ENCODE data around the gene GTF3C1.
"Not testable (repeated sequence)": the region's sequence is repeated elsewhere in the genome, so short reads cannot be mapped to it uniquely, and the experiment has no call there.

GTF3C1 gene

GRCh38 chr16:27549746-27550581 is at the start of gene GTF3C1, which contains the start of gene KATNIP:
TSS of gene GTF3C1 (minus strand) at chr16:27549913. CDS start at chr16:27549890, 23 bp downstream.
TSS of gene KATNIP (plus strand) at chr16:27550144. CDS start at chr16:27550171, 27 bp downstream.
- DNase-seq (ENCODE audit: low read depth), result peak; percentile 99

DNA sequence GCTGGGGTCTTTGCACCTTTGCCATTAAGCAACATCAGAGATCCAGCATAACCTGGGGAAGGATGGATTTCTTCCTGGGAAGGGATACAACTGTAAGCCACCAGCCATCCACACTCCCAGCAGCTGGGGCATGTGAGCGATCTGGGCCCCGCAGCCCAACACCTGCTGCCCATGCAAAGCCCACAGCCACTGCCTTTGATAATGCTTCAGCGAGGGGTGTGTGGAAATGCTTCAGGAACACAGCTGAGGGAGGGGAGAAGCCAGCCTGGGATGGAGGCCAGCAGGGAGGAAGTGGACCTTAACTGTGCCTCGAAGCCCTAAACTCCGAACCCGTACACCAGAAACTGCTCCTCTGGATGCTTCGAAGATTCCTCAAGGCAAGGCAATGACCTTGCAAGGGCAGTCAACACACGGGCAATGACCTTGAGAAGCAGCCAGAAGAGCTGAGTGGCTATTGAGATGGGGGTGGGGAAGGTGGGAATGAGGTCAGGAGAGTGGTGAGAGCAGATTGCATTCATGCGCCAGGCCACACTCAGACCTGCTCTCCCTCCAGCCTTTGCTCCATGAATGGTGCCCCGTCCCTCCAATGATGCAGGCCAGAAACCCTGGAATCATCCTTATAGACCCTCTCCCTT is 49.3 kb upstream of the GTF3C1 start:
- no peak for DNase-seq (ENCODE audit: low read depth)

- no peak for DNase-seq (ENCODE audit: low read depth)
These were observed 48.5 kb upstream of the GTF3C1 start for GRCh38 chr16:27598220-27598619.

DNA sequence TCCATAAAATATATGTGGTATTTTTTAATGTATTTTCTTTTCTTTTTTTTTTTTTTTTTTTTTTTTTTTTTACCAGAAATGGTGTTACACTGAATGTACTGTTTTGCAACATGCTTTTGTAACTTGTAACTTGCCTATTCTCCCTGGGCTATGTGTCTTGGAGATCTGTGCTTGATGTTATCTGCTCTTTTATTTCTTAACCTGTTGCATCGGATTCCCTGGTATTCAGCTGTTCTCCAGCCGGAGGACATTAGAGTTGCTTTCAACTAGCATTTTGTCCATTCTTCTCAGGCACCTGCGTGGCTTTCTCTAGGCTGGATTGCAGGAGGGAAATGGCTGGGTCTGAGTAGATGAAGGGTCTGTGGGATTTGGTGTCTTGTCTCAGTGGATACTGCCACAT is 47.6 kb upstream of the GTF3C1 start:
- DNase-seq (ENCODE audit: low read depth), result no peak

DNA sequence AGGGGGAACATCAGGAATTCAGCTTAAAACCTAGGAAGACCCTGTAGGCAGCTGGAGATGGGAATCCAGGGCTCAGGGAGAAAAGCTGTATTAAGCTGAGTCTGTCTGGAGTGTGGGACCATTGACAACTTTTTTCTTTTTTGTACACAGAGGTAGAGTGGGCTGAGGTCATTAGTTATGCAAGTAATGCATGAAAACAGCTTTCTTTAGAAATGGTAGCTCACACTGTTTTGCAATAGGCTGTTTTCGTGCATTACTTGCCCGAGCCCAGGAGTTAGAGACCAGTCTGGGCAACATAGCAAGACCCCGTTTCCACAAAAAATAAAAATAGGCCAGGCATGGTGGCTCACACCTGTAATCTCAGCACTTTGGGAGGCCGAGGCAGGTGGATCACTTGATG is 46.7 kb upstream of the GTF3C1 start:
- DNase-seq (ENCODE audit: low read depth), result no peak

DNA sequence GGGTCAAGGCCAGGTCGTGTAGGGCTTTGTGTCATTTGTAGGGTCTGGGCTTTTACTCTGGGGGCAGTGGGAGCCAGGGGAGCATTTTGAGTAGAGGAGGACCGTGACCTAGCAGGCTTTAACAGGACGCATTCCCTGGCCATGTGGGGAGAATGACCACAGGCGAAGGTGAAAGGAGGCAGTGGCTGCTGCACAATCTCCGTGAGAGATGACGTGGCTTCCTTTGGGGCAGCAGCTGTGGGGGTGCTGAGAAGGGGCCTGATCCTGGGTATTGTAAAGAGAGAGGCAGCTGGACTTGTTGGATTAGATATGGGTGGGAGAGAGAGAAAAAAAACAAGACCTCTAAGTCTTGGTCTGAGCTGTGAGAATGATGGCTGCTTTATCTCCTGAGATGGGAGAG is 46.3 kb upstream of the GTF3C1 start:
- no peak for DNase-seq (ENCODE audit: low read depth)

DNA sequence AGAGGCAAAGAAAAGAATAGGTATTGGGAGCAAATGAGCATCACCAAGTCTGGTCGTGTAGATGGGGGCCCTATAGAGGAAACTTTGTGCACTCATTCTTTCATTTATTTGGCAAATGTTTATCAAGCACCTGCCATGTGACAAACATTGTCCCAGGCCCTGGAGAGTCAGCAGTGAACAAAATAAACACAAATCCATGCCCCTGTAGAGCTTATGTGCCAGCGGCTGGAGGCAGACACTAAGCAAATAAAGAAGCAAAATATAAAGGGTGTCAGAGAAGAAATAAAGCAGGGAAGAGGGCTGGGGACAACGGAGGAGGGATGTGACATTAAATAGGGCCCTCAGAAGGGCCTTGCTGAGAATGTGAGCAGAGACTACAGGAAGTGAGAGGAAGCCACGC is 45.8 kb upstream of the GTF3C1 start:
- no peak for DNase-seq (ENCODE audit: low read depth)

DNA sequence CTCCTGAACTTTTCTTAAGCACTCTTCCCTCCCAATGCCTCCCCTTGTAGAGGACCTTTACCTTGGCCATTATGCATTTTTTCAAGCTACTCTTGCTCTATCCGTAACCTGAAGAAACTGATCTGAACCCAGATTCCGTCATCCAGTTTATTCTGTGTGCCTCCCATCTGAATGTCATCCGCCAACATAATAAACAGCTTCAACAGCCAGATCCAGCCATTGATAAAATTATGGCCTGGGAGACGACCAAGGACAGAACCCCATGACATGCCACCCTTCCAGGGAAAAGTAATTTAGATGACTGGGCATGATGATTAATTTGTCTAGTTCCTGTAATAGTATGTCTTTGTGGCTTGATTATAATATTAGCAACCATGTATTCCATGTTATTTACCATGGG is 42.1 kb upstream of the GTF3C1 start:
- no peak for DNase-seq (ENCODE audit: low read depth)

- no peak for DNase-seq (ENCODE audit: low read depth)
These were observed 38.3 kb upstream of the GTF3C1 start for GRCh38 chr16:27588057-27588456.

DNA sequence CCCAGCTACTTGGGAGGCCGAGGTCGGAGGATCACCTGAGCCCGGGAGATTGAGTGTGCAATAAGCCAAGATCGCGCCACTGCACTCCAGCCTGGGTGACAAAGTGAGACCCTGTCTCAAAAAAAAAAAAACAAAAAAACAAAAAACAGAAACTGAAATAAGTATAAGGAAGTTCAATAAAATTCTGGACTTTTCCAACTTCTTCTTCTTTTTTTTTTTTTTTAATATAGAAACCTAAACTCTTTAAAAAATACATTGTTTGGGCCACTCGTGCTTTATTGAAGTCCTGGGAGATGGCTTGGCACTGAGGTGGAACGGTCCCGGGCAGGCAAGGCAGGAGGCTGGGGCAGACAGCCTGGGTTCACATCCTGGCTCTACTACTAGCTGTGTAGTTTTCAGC is 37.0 kb upstream of the GTF3C1 start:
- no peak for DNase-seq (ENCODE audit: low read depth)

GRCh38 chr16:27585200-27585599 is 35.5 kb upstream of the GTF3C1 start:
- DNase-seq (ENCODE audit: low read depth), result no peak

DNA sequence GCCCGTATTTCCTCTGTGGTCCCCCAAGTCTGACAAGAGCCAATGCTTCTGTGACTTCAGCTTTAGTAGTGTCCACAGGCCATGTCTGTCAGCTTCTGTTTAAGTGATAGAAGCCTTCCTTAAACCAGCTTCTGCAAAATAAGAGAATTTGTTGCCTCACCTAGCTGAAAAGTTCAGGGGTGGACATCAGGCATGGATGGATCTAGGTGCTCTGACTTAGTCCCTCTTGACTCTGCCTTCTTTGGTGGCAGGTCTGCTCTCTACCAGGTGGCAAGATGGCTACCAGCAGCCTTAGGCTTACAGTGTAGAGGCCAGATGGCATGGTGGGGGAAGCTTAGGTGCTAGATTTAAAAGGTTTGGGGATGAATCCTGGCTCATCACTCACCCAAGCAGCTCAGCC is 33.9 kb upstream of the GTF3C1 start:
- DNase-seq (ENCODE audit: low read depth), result no peak

DNA sequence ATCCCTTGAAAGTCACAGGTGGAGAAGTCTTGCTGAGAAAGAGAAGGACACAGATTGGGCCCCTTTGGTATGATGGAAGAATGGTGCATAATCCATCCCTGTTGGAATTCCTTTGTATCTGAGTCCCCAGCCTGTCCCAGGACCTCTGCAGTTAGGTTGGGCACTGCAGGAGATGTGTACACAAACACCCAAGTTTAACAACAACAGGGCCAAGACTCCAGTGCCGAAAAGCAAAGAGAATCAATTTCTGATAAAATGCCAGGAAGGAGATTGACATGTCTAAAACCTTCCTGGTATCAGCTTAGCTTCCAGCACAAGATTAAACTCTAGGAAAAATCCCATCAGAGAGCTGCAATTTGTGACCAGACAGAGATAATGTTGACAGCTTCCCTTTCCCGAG is 33.2 kb upstream of the GTF3C1 start:
- DNase-seq (ENCODE audit: low read depth), result no peak

DNA sequence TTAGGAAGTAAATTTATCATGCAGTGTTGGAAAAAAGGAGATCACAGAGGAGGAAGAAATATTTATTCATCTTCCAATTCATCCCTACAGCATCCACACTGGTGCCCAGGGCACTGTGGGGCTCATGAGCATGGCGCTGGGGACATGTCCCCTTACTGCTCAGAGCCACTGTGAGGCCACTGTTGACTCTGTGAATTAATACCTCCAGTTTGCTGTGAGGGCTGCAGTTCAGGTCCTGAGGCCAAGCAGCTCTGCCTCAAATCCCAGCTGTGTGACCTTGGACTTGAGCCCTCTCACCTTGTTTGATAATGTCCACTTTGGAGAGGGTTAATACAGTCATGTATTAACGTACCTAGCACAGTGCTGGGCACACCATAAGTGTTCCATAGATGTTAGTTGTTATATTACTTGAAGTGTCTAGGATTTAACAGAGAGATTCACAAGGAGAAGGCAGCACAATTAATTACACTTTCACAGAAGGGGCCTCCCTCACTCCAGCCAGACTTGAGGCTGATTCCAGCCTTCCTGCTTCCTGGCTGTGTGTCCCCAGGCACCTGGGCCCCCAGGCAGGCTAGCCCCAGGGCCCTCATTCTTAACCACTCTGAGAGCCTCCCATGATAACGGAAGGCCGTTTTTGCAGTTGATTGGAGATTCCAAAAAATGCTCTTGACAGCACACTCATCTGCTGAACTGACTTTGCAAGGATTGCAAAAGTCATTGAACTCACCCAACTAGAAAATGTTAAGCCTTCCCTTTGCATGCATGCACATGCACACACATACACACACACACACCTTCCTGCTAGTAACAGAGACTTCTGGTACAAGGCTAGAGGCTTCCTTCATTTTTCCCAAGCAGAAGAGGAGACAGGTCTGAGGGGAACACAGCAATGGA is 29.6 kb upstream of the GTF3C1 start:
- DNase-seq (ENCODE audit: low read depth), result peak; percentile 12

DNA sequence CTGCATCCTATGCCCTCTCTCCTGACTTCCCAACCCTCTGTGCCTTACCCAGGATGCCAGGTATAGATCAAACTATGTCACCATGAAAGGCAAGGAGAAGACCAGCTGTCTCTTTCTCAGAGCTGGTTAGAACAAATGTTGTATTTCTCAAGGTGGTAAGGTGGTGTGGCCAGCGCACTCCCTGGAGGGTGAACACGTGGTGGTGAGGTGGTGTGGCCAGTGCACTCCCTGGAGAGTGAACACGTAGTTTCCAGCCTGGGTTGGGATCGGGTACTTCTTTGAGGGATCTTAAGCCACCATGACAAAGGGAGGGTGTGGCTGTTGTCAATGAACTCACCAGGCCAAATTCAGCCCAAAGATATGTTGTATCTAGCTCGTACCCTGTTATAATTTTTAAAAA is 27.0 kb upstream of the GTF3C1 start:
- DNase-seq (ENCODE audit: low read depth), result no peak

- no peak for DNase-seq (ENCODE audit: low read depth)
These were observed 23.0 kb upstream of the GTF3C1 start for GRCh38 chr16:27572711-27573110.

GRCh38 chr16:27571433-27572326 is 22.0 kb upstream of the GTF3C1 start:
- no peak for DNase-seq (ENCODE audit: low read depth)

GRCh38 chr16:27570986-27571385 is 21.3 kb upstream of the GTF3C1 start:
- not testable (repeated sequence) for DNase-seq (ENCODE audit: low read depth)

DNA sequence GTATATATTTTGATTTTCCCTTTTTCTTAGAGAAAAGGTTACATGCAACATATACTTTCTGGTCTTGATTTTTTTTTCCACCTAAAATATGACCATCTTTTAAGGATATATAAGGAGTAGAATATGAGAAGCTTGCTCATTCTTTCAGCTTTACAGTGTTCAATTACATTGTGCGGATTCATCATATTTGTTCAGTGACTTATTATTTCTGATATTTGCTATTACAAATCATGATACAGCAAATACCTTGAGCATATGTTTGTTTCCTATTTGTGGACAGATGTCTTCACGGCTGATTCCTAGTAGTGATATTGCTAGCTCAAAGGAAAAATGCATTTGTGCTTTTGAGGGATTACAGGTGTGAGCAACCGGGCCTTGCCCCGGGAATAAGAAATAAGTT is 18.4 kb upstream of the GTF3C1 start:
- no peak for DNase-seq (ENCODE audit: low read depth)

DNA sequence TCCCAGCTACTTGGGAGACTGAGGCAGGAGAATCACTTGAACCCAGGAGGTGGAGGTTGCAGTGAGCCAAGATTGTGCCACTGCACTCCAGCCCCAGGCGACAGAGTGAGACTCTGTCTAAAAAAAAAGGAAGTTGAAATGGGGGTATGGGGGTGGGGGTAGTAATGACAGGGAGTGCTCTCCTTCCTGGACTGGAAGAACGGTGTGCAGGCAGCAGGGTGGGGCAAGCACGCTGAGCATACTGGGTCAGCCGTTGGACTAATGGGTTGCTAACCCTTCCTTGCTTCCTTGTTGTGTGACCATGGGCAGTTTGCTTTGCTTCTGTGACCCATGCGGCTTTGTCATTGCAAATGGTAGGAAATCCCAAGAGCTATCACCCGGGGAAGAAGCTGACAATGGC is 16.7 kb upstream of the GTF3C1 start:
- DNase-seq (ENCODE audit: low read depth), result no peak

DNA sequence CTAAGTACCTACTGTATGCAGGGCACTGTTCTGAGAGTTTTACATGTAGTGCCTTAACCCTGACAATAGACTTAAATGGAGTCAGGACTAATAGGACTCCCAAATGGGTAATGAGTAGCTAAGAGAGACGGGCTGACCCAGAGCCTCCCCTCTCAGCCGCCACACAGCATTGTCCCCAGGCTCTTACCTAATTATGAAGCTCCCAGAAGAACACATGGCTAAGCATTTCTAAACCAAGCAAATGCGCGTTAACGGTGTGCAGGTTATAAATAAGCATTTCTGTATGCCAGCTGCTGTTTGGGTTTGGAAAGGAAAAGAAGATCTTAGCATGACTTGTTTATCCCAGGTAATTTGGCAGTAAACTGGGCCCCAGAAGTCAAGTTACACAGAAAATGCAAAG is 14.5 kb upstream of the GTF3C1 start:
- DNase-seq (ENCODE audit: low read depth), result no peak

GRCh38 chr16:27561216-27561615 is 11.5 kb upstream of the GTF3C1 start:
- no peak for DNase-seq (ENCODE audit: low read depth)
